Kidney (tissue), 14 donors: ENCODE results near the gene PRUNE2. TPM values are rescaled to one million over a fixed set of nuclear protein-coding genes. Genes with fewer than 3 reads are reported as not detected.

Experiments used
- DNase-seq, 5 donors: peaks; one replicate each; pipeline ENCODE4 v3.0.0-alpha.2; 2013 to 2020
- FAIRE-seq: peaks from 2 replicates; lab custom pipeline; 2012; peaks lifted over from hg19 to GRCh38; lab: Jason Lieb, UNC
- H3K27ac ChIP-seq, 2 donors: one replicate each; pipeline ENCODE4 v1.7.0; 2013; ENCODE audit warnings: low read depth in 2 of 2, low read length in 2 of 2, inconsistent platforms in 1 of 2
- H3K27me3 ChIP-seq: one replicate; pipeline ENCODE4 v1.7.1; 2013; ENCODE audit warnings: low read length, inconsistent platforms; ENCODE audit not compliant: control insufficient read depth, insufficient read depth
- H3K36me3 ChIP-seq, 3 donors: one replicate each; pipeline versions ENCODE4 v1.7.0 to v1.7.1; 2013; ENCODE audit warnings: low read length in 3 of 3, control low read depth in 1 of 3, inconsistent platforms in 1 of 3; ENCODE audit not compliant: insufficient read depth in 3 of 3, control insufficient read depth in 2 of 3
- H3K4me1 ChIP-seq, 3 donors: one replicate each; pipeline versions ENCODE4 v1.7.0 to v1.7.1; 2013; ENCODE audit warnings: low read length in 3 of 3, inconsistent platforms in 1 of 3, low read depth in 1 of 3; ENCODE audit not compliant: control insufficient read depth in 2 of 3, insufficient read depth in 2 of 3
- H3K4me3 ChIP-seq, 3 donors: one replicate each; pipeline versions ENCODE4 v1.7.0 to v1.8.1; 2013; ENCODE audit warnings: low read length in 3 of 3, control low read depth in 1 of 3, inconsistent platforms in 1 of 3
- H3K9ac ChIP-seq, 3 donors: one replicate each; pipeline versions ENCODE4 v1.7.0 to v1.7.1; 2013; ENCODE audit warnings: low read length in 3 of 3, control low read depth in 1 of 3, inconsistent platforms in 1 of 3
- H3K9me3 ChIP-seq, 3 donors: one replicate each; pipeline versions ENCODE4 v1.7.0 to v1.7.1; 2013; ENCODE audit warnings: low read length in 3 of 3, control low read depth in 1 of 3, inconsistent platforms in 1 of 3; ENCODE audit not compliant: control insufficient read depth in 2 of 3, insufficient read depth in 1 of 3
- intact Hi-C: fragments of 100-400 bp; cut with DNase I; formaldehyde crosslinking; loops from one replicate; pipeline ENCODE4 v1.11.1; 2022
- polyA plus RNA-seq: library from polyadenylated mRNA; stranded (reverse); fragments of 350-450 nt; fragmentation: Illumina TruSeq; extraction: RNeasy Lipid Tissue Mini Kit (QIAGEN cat#74804); gene quantifications from one replicate; pipeline ENCODE4 v1.2.3, GENCODE V29; 2014; ENCODE audit warnings: low read depth, low replicate concordance; ENCODE audit not compliant: insufficient read depth
- total RNA-seq: library from RNA; stranded (reverse); fragmentation: NEBNext Ultra II Directional; extraction: Animal tissue kit (Norgen Biotek cat#: 25700); gene quantifications from one replicate; pipeline ENCODE4 v1.2.1, GENCODE V29; 2021
- TF ChIP-seq, protein P1 (sequence below): IDR thresholded peaks from 3 replicates; pipeline ENCODE4 v1.5.1; 2012; ENCODE audit warnings: mild to moderate bottlenecking, moderate library complexity, borderline replicate concordance; ENCODE audit not compliant: insufficient read depth; ENCODE audit errors: extremely low read depth
- donor health status: control.
- donor health status: control.
- donor health status: control.
- donor health status: control.
- donor health status: control.
- donor health status: DM: yes; HTN: yes; CAD: no.
- donor health status: Normal renal cell carcinoma (clear cell type).

PRUNE2 gene
- total and polyA plus RNA-seq, 2 donors from 2014 or later, result 12.6 to 65.1 TPM

DNA sequence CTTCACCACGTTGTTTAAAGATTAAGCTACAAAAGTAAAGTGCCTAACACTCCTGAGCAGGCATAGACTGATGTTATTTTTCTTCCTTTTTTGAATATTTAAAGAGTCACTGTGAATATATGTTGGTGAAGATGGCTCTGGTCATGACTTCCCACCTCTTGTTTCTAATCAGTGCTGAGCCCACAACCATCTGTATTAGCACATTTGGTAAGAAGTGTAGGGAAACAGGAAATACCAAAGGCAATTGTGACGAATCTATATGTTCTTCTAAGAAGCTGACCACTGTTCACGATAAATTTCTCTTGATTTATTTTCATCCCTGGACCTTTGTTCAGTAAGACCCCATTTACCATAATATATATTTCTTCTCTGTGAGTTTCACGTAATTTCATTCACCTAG is 249.9 kb downstream of the PRUNE2 start:
- Histone ChIP-seq H3K4me3 (no peak overlapping the region), H3K9me3 (no peaks in the 10 kb centered on the region), H3K9ac (no peak overlapping the region), H3K27me3 (no peaks in the 10 kb centered on the region), H3K36me3 (no peaks in the 10 kb centered on the region), H3K27ac (no peak overlapping the region), H3K4me1 (no peaks in the 10 kb centered on the region)
- DNase-seq, result no peak
- TF ChIP-seq, protein P1, sequence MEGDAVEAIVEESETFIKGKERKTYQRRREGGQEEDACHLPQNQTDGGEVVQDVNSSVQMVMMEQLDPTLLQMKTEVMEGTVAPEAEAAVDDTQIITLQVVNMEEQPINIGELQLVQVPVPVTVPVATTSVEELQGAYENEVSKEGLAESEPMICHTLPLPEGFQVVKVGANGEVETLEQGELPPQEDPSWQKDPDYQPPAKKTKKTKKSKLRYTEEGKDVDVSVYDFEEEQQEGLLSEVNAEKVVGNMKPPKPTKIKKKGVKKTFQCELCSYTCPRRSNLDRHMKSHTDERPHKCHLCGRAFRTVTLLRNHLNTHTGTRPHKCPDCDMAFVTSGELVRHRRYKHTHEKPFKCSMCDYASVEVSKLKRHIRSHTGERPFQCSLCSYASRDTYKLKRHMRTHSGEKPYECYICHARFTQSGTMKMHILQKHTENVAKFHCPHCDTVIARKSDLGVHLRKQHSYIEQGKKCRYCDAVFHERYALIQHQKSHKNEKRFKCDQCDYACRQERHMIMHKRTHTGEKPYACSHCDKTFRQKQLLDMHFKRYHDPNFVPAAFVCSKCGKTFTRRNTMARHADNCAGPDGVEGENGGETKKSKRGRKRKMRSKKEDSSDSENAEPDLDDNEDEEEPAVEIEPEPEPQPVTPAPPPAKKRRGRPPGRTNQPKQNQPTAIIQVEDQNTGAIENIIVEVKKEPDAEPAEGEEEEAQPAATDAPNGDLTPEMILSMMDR, result no peak
- FAIRE-seq, result no peak
- intact Hi-C loops, result no loop called here

- no peak overlapping the region for H3K4me3 ChIP-seq
- H3K4me1 ChIP-seq, result peaks cover 0 to 4% (median 0%) of the 10 kb centered on the region in 3 donors
- no peaks in the 10 kb centered on the region for H3K9me3 ChIP-seq
- no peak for DNase-seq
- intact Hi-C loops, result no loop called here
- H3K27me3 ChIP-seq, result no peaks in the 10 kb centered on the region
- H3K9ac ChIP-seq, result no peak overlapping the region
- no peaks in the 10 kb centered on the region for H3K36me3 ChIP-seq
- no peak overlapping the region for H3K27ac ChIP-seq
- TF ChIP-seq, protein P1, result no peak
- FAIRE-seq, result no peak
Measured at GRCh38 chr9:76655121-76655541, 250.8 kb downstream of the PRUNE2 start.

- DNase-seq (no peak), FAIRE-seq (no peak)
- Histone ChIP-seq H3K9ac (no peak overlapping the region), H3K27ac (no peak overlapping the region), H3K36me3 (no peaks in the 10 kb centered on the region), H3K9me3 (no peaks in the 10 kb centered on the region), H3K4me1 (peaks cover 0 to 4% (median 0%) of the 10 kb centered on the region in 3 donors), H3K4me3 (no peak overlapping the region), H3K27me3 (no peaks in the 10 kb centered on the region)
- intact Hi-C loops, result no loop called here
- TF ChIP-seq, protein P1, result no peak
Measured at GRCh38 chr9:76654575-76654974, 251.3 kb downstream of the PRUNE2 start.

DNA sequence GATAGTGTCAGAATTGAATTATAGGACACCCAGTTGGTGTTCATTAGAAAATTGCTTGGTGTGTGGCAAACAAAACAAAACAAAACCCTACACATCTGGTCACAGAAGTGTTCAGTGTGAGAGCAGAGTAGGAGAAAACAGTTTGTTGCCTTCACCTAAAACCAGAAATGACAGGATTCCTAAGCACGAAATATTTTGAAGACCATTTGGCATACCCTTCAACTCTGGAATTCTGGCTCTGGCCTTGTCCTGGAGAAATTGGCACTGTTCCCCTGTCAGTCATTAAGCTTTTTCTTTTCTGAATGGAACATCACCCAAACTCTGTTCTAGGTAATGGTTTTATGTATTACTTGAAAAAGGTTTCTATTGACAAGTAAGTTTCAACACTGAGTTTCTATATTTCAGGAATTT is 251.9 kb downstream of the PRUNE2 start:
- Histone ChIP-seq H3K27ac (no peak overlapping the region), H3K4me3 (no peak overlapping the region), H3K27me3 (no peaks in the 10 kb centered on the region), H3K9me3 (no peaks in the 10 kb centered on the region), H3K9ac (no peak overlapping the region), H3K4me1 (peaks cover 0 to 4% (median 0%) of the 10 kb centered on the region in 3 donors), H3K36me3 (no peaks in the 10 kb centered on the region)
- no peak for FAIRE-seq
- DNase-seq, result no peak
- TF ChIP-seq, protein P1, result no peak
- intact Hi-C loops, result no loop called here
